GM12878 (cell line): Measurements from ENCODE around the gene SUB1. TPM values are rescaled to one million over a fixed set of nuclear protein-coding genes. Genes with fewer than 3 reads are reported as not detected.

Experiments
- ATAC-seq: fragments of 200-7000 bp; cut with Tn5 transposase; 3 replicates; pipeline ENCODE4 v1.9.1; 2020; ENCODE audit warnings: mild to moderate bottlenecking, moderate library complexity
- BruUV-seq: library from RNA; stranded (reverse); fragments of 400-500 nt; replicated peaks from 2 replicates; lab custom pipeline; 2021; lab: Mats Ljungman, UMichigan
- CTCF ChIA-PET: fragments of 300-600 bp; sonication (Branson Sonifier 250); formaldehyde crosslinking; extraction: SDS; loops from one replicate; lab custom pipeline; 2021; ENCODE audit warnings: inconsistent platforms; lab: Yijun Ruan, JAX
- POLR2A ChIA-PET: fragments of 350-600 bp; formaldehyde crosslinking; extraction: SDS; loops from one replicate; lab custom pipeline; 2021; ENCODE audit warnings: inconsistent platforms; lab: Charles Lee
- RAD21 ChIA-PET: fragments of 300-600 bp; sonication (Branson Sonifier 250); formaldehyde crosslinking; loops from one replicate; lab custom pipeline; 2023; ENCODE audit warnings: antibody characterized with exemption; ENCODE audit not compliant: unreplicated experiment; lab: Charles Lee
- SMC1A ChIA-PET: fragments of 300-600 bp; sonication (Branson Sonifier 250); formaldehyde crosslinking; loops from one replicate; lab custom pipeline; 2023; ENCODE audit not compliant: unreplicated experiment, uncharacterized antibody; lab: Charles Lee
- DNase-seq: peaks from one replicate; pipeline ENCODE4 v3.0.0-alpha.2; 2011; ENCODE audit warnings: low read depth, low spot score
- FAIRE-seq: peaks from 3 replicates; lab custom pipeline; 2011; peaks lifted over from hg19 to GRCh38; lab: Jason Lieb, UNC
- H2AFZ ChIP-seq: 2 replicates; pipeline ENCODE4 v1.6.0; 2011; ENCODE audit warnings: low read depth, low read length, control low read depth; ENCODE audit not compliant: control insufficient read depth
- H3K27ac ChIP-seq: 2 replicates; pipeline ENCODE4 v1.5.1; 2011; ENCODE audit warnings: control low read depth; ENCODE audit not compliant: control insufficient read depth, insufficient read depth
- H3K27me3 ChIP-seq, 2 experiments: replicated peaks in 1 of 2; 2 replicates each; pipeline versions ENCODE4 v1.6.0 to v1.6.1; 2011; ENCODE audit warnings: low read length in 1 of 2; ENCODE audit not compliant: control insufficient read depth in 2 of 2, insufficient read depth in 2 of 2
- H3K36me3 ChIP-seq, 2 experiments: 2 replicates each; pipeline ENCODE4 v1.5.1; 2011; ENCODE audit warnings: low read length in 1 of 2; ENCODE audit not compliant: control insufficient read depth in 2 of 2, insufficient read depth in 2 of 2
- H3K4me1 ChIP-seq: 2 replicates; pipeline ENCODE4 v1.6.1; 2011; ENCODE audit warnings: mild to moderate bottlenecking, low read length, moderate library complexity, mixed read lengths; ENCODE audit not compliant: control insufficient read depth, insufficient read depth
- H3K4me2 ChIP-seq: 2 replicates; pipeline ENCODE4 v1.6.0; 2011; ENCODE audit warnings: control low read depth; ENCODE audit not compliant: control insufficient read depth, insufficient read depth
- H3K4me3 ChIP-seq: fragments of 200-600 bp; sonication (generic); 2 replicates; pipeline ENCODE4 v1.5.1; 2016
- H3K79me2 ChIP-seq: 2 replicates; pipeline ENCODE4 v1.6.0; 2011; ENCODE audit warnings: low read length; ENCODE audit not compliant: control insufficient read depth, insufficient read depth
- H3K9ac ChIP-seq: 2 replicates; pipeline ENCODE4 v1.8.0; 2011; ENCODE audit warnings: low read length, control low read depth, mixed read lengths; ENCODE audit not compliant: control insufficient read depth, insufficient read depth
- H3K9me3 ChIP-seq: replicated peaks from 3 replicates; pipeline ENCODE4 v1.5.1; 2011; ENCODE audit warnings: mild to moderate bottlenecking, low read length; ENCODE audit not compliant: control insufficient read depth, insufficient read depth
- H4K20me1 ChIP-seq: 2 replicates; pipeline ENCODE4 v1.6.0; 2011; ENCODE audit not compliant: control insufficient read depth, insufficient read depth
- ATF7 ChIP-seq: fragments of 450-650 bp; IDR thresholded peaks from 2 replicates; pipeline ENCODE4 v1.6.1; 2016; ENCODE audit warnings: low read depth, mild to moderate bottlenecking
- BHLHE40 ChIP-seq, 2 experiments: fragments of 450-650 bp in 1 of 2; IDR thresholded peaks; 2 replicates each; pipeline ENCODE4 v1.6.1; 2011 to 2017; ENCODE audit warnings: low read depth in 2 of 2, borderline replicate concordance in 1 of 2, improper control_type of control experiment in 1 of 2, low read length in 1 of 2, mild to moderate bottlenecking in 1 of 2
- HDAC6 ChIP-seq: fragments of 200-600 bp; sonication (generic); IDR thresholded peaks from one replicate; pipeline ENCODE4 v1.8.0; 2017; ENCODE audit warnings: antibody characterized with exemption; ENCODE audit not compliant: unreplicated experiment
- IKZF2 ChIP-seq, 2 experiments: fragments of 450-650 bp; IDR thresholded peaks; 2 replicates each; pipeline ENCODE4 v1.6.1; 2017; ENCODE audit warnings: mild to moderate bottlenecking in 2 of 2, moderate library complexity in 2 of 2
- IRF4 ChIP-seq: IDR thresholded peaks from 2 replicates; pipeline ENCODE4 v1.6.1; 2011; ENCODE audit warnings: low read depth, low read length
- LARP7 ChIP-seq: fragments of 450-650 bp; IDR thresholded peaks from 2 replicates; pipeline ENCODE4 v1.6.1; 2017; ENCODE audit warnings: mild to moderate bottlenecking
- NFYA ChIP-seq: IDR thresholded peaks from 2 replicates; pipeline ENCODE4 v1.6.1; 2011; ENCODE audit warnings: low read depth, mild to moderate bottlenecking, low read length, improper control_type of control experiment, borderline replicate concordance
- PAX8 ChIP-seq: fragments of 450-650 bp; IDR thresholded peaks from 2 replicates; pipeline ENCODE4 v1.6.1; 2017; ENCODE audit warnings: mild to moderate bottlenecking, moderate library complexity
- RAD51 ChIP-seq: fragments of 450-650 bp; IDR thresholded peaks from 2 replicates; pipeline ENCODE4 v1.6.1; 2016; ENCODE audit warnings: moderate library complexity, mild to moderate bottlenecking, inconsistent platforms
- SP1 ChIP-seq: IDR thresholded peaks from one replicate; pipeline ENCODE4 v1.6.1; 2011; ENCODE audit warnings: low read depth, low read length
- TAF1 ChIP-seq: IDR thresholded peaks from 2 replicates; pipeline ENCODE4 v1.6.1; 2011; ENCODE audit warnings: mild to moderate bottlenecking, low read depth, low read length, borderline replicate concordance
- in situ Hi-C: fragments of 300-500 bp; cut with MboI; formaldehyde crosslinking; loops from 9 replicates; pipeline ENCODE4 v1.14.3; 2018; ENCODE audit warnings: mixed read lengths
- intact Hi-C: fragments of 100-400 bp; cut with micrococcal nuclease; formaldehyde crosslinking; loops from one replicate; pipeline ENCODE4 v1.14.2; 2022; ENCODE audit not compliant: unreplicated experiment
- polyA plus RNA-seq, 11 experiments: library from polyadenylated mRNA; depleted of rRNA in 4 of 11; unstranded in 6 of 11; stranded (reverse) in 5 of 11; fragments of >200 nt; fragmentation: Nextera tagmentation in 4 of 11; fragmentation: Illumina TruSeq in 1 of 11; extraction: Ambion mirVana in 4 of 11; extraction: Trizol in 1 of 11; gene quantifications; 1 replicate in 1 of 11; 2 replicates in 10 of 11; pipeline versions ENCODE4 v1.2.1 to v1.2.3, GENCODE V29; 2011 to 2016; ENCODE audit warnings: inconsistent platforms in 2 of 11, missing spikeins in 2 of 11, low read depth in 1 of 11
- total RNA-seq, 4 experiments: library from RNA; depleted of rRNA in 3 of 4; stranded (reverse); fragments of >200 nt in 3 of 4; fragmentation: Illumina TruSeq in 1 of 4; extraction: Trizol in 1 of 4; gene quantifications; 2 replicates each; pipeline versions ENCODE4 v1.2.1 to v1.2.3, GENCODE V29; 2013 to 2021

SUB1 gene
- total and polyA plus RNA-seq, 10 of the 15 experiments (the other 5 are each of a cell fraction or from before 2014, with no cell fraction given) = 468 to 2,785 (median 1,145) TPM

- H3K79me2 ChIP-seq = no peaks in the 10 kb centered on the region
- H4K20me1 ChIP-seq = no peaks in the 10 kb centered on the region
- TF ChIP-seq TAF1 (no peak), SP1 (no peak), IKZF2 (IDR thresholded peaks at IDR 0.05) (no peak), RAD51 (no peak), LARP7 (no peak), PAX8 (no peak), IRF4 (no peak), BHLHE40 (IDR thresholded peaks at IDR 0.05; ENCODE audit: borderline replicate concordance in 1 of 2, low read depth in 2 of 2, low read length in 1 of 2) (no peak), HDAC6 (no peak), ATF7 (no peak), NFYA (no peak)
- TF ChIP-seq, all 136 proteins: peak for 0
- Histone ChIP-seq H3K27me3 (no peaks in the 10 kb centered on the region), H3K4me2 (no peak overlapping the region), H3K9me3 (no peaks in the 10 kb centered on the region; the same call in 2 of the 3 replicates), H3K27ac (no peak overlapping the region), H3K4me1 (no peaks in the 10 kb centered on the region), H3K36me3 (no peaks in the 10 kb centered on the region; a peak in 1 of 4 replicates), H2AFZ (no peak overlapping the region), H3K4me3 (no peak overlapping the region), H3K9ac (no peak overlapping the region)
- in situ Hi-C loops (no loop called here), intact Hi-C loops (no loop called here)
- ChIA-PET RAD21 (interaction anchor here (0.9 kb wide), 1 partner anchor 28 kb away, joined by 3 read pairs; no protein-coding TSS in a partner anchor), CTCF (interaction anchor here (1.2 to 2.1 kb wide), 2 partner anchors 11 to 74 kb away, joined by 5 to 9 read pairs; no protein-coding TSS in a partner anchor), SMC1A (interaction anchor here (0.8 to 1.3 kb wide), 3 partner anchors 10 to 27 kb away, joined by 3 to 5 read pairs (median 3); no protein-coding TSS in a partner anchor), POLR2A (interaction anchor here (1.4 kb wide), 1 partner anchor 16 kb away, joined by 7 read pairs; no protein-coding TSS in a partner anchor)
- DNase-seq (no peak), FAIRE-seq (no peak), ATAC-seq (no peak)
- no TSS peak for BruUV-seq
Measured at GRCh38 chr5:32562843-32563242, 22.5 kb upstream of the SUB1 start.
